Stimulated activated CD8-positive, alpha-beta memory T cell treated with anti-CD3 and anti-CD28 coated beads, Interleukin-4, amount 100 ng/mL, for 48 hours (primary cell): Measurements from ENCODE around the gene UBE2M.
"Not testable (repeated sequence)": the region's sequence is repeated elsewhere in the genome, so short reads cannot be mapped to it uniquely, and the experiment has no call there.

Experiments
- DNase-seq: peaks from one replicate; pipeline ENCODE4 v3.0.0-alpha.2; 2020

UBE2M gene

DNA sequence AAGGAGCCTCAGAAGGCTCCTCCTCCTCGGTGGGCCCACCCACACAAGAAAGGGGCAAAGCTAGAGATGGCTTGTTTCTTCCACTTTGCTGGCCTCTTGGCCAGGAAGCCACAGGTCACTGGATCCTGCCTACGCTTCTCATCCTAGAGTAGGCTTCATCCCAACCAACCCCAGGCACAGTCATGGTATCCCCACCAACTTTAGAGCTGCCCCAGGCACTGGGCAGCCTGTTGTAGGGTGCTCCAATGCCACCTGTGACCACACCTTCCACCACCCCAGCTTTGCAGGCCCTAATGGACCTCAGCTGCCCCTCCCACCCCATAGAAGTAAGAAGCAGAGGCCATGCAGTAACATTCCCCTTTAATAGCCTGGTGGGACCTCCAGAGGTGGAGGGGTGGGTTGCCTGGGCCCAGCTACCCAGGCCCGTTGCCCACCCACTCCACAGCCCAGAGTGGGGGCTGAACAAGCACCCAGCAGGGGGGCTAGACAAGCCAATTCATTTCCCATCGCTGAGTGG, 3.0 kb downstream of the UBE2M start:
- DNase-seq, result no peak

DNA sequence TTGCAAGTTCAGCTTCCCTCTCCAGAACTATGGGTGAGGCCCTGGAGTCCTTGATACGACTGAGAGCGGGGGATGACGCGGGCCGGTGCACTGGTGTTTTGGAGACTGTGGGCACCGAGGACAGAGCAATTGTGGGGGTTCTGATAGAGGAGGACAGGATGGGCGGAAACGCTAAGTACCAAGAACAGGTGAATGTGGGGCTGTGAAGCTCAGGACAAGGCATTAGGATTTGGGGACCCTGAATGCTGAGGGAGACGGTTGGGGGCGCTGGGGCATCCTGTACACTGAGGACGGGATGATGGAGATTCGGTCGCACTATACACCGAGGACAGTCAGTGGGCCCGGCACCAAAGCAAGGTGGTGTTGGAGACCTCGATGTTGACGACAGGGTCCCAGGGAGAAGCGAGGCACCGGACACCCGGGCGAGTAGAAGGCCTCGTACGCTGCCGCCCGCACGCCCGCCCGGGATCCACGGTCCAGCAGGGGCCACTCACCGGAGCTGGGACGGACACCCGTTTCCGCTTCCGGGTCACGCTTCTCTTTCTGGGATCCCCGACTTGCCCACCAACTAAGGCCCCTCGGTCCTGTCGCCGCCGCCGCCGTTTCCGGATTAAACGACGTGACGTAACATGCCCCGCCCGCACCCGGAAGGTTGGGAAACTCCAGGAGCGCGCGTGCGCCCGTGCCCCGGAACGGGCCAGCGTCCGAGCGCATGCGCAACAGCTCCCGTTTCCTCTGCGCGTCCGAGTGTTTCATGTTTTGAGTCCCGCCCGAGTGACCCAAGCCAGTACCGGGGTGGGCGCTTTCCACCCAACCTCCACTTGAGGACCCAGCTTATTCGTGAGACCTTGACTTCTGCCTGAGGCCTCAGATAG, 3.7 kb downstream of the UBE2M start, which contains the start of gene CHMP2A:
TSS of gene CHMP2A (minus strand) at position 612 of the 875 bp plus-strand sequence. CDS start 893 bp downstream, outside the sequence.
- peak; percentile 100 for DNase-seq

DNA sequence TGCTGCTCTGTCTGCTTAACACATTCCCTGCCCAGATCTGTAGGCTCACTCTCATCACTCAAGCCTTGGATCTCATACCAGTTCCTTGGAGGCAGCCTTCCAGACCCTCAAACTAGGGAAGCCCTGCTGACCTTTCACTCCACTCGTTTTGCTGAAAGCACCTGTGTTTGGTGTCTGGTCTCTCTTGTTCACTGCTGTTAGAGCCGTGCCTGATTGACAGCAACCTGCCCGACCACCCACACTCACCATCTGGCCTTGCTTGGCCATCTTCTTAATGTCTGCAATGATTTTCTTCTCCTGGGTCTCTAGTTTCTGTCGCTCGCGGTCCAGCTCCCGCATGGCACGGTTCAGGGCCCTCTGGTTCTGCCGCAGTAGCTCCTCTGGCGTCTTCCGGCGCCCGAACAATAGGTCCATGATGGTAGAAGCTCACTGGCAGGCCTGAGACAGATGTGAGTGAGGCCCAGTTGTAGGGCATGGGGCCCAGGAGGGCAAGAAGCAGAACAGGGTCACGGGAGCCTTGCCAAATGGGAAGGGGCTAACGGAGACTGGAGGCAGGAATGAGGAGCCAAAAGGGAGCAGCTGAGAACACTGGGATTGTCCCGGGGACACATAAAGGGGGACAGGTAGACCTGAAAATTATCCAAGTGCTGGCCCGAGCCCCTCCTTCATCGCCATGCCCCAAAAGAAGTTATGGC, 4.5 kb downstream of the UBE2M start:
- DNase-seq, result no peak

GRCh38 chr19:58552655-58553054, 5.8 kb downstream of the UBE2M start:
- DNase-seq, result no peak

DNA sequence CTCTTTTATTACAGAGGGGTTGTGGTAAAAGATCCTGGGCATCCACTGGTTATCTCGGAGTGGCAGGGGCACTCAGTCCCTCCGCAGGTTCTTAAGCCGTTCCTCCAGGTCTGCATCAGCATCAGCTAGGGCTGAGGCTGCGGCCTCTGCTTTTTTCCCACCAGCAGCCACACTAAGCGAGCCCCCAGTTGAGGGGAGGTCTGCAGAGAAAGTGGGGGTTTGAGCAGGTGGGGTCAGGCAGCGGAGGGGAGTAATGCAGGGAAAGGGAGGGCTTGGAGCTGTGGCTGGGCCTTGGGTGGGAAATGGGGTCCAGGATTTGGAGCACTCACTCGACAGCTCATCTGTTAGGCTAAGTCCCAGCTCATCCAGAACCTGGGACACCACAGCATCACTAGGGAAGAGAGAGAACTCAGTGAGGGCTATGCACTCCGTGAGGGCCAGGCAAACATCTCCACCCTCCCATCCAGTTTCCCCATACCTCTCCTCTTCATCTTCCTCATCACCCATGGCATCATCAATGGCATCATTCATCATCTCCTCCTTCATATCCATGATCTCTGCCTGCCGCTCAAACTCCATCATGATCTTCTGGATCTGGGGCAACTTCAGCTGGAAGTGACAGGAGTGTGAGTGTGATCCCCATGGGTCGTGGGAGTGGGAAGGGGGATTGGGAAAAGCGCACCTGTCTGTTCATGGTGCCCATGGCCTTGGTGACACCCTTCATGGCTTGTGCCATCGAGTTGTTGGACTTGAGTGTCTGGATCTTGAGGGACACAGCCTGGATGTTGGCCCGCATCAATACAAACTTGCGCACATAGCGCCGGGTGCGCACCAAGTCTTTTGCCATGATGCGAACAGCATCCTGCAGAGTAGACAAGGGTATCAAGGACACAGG, 6.6 kb downstream of the UBE2M start:
- DNase-seq, result peak; percentile 32

GRCh38 chr19:58551123-58551497, 7.3 kb downstream of the UBE2M start:
- DNase-seq, result no peak

- DNase-seq, result peak; percentile 28
Measured at GRCh38 chr19:58550362-58551122, 7.9 kb downstream of the UBE2M start.

GRCh38 chr19:58549664-58550361, 8.6 kb downstream of the UBE2M start:
- peak; percentile 24 for DNase-seq

GRCh38 chr19:58548859-58549663, 9.3 kb downstream of the UBE2M start:
- peak; percentile 23 for DNase-seq

DNA sequence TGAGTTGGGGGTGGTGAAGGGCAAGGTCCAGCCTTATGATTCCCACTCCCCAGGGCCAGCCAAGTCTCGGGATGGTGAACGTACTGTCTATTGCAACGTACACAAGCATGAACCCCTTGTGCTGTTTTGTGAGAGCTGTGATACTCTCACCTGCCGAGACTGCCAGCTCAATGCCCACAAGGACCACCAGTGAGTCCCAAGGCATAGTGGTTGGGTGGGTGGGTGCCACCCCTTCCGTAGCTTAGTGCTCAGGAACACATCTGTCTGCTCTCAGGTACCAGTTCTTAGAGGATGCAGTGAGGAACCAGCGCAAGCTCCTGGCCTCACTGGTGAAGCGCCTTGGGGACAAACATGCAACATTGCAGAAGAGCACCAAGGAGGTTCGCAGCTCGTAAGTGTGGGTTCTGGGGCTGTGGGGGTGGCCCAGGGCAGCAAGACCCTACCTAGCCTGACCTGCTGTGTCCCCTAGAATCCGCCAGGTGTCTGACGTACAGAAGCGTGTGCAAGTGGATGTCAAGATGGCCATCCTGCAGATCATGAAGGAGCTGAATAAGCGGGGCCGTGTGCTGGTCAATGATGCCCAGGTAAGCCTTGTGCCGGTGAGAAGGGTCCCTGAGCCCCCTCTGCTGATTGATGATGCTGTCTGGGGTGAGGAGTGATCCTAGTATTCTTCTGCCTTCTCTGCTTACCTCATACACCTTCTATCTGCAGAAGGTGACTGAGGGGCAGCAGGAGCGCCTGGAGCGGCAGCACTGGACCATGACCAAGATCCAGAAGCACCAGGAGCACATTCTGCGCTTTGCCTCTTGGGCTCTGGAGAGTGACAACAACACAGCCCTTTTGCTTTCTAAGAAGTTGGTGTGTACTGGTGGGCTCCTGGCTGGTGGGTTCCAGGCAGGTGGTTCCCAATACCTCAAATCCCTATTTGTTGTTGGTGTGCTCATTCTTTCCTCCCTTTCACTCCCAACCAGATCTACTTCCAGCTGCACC, 10.8 kb downstream of the UBE2M start:
- DNase-seq, result peak; percentile 22

DNA sequence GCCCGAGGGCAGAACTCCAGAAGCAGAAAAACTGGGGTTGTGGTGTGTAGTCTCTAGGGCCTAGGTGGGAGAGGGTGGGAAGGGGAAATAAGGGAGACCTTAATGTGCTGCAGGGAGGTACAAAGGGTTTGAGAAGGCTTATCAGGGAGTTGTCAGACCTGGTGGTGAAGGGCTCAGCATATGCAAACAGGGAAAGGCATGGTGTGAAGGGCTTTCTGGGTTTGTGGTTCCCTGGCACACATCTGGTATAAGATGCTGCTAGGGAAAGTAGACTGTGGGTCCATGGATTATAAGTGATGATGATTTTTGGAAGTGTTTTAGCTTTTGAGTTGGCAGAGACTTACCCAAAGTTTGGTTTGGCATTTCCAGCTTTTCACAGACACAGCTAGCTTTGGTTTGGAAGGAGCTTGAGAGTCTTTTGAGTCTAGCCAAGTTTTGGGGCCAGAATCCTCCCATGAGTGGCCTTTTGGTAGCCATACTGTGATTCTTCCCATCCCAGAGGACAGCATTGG, 12.3 kb downstream of the UBE2M start:
- DNase-seq, result no peak

- peak; percentile 33 for DNase-seq
Measured at GRCh38 chr19:58545286-58546018, 13.0 kb downstream of the UBE2M start.

DNA sequence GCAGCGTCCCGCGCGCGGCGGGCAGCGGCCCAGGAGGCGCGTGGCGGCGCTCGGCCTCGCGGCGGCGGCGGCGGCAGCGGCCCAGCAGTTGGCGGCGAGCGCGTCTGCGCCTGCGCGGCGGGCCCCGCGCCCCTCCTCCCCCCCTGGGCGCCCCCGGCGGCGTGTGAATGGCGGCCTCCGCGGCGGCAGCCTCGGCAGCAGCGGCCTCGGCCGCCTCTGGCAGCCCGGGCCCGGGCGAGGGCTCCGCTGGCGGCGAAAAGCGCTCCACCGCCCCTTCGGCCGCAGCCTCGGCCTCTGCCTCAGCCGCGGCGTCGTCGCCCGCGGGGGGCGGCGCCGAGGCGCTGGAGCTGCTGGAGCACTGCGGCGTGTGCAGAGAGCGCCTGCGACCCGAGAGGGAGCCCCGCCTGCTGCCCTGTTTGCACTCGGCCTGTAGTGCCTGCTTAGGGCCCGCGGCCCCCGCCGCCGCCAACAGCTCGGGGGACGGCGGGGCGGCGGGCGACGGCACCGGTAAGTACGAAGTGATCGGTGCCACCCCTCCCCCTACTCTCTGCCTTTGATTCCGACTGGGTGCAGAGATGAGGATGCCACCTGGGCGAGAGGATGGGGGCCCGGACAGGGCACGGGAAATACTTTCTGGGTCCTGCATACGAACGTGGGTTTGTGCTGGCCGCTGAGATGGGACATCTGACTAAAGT, 13.7 kb downstream of the UBE2M start:
- no peak for DNase-seq

GRCh38 chr19:58543826-58544590, 14.4 kb downstream of the UBE2M start, which contains the start of gene TRIM28:
TSS of gene TRIM28 (plus strand) at chr19:58544064. CDS start at chr19:58544758, 694 bp downstream.
- DNase-seq, result peak; percentile 100

GRCh38 chr19:58542641-58543372, 15.6 kb downstream of the UBE2M start:
- DNase-seq, result not testable (repeated sequence)

GRCh38 chr19:58539169-58539559, 19.2 kb downstream of the UBE2M start:
- DNase-seq, result not testable (repeated sequence)
